SHP77 treated with DMSO at 0.1 percent for 48 hours (cell line): ENCODE measurements around the gene PIGT.

Experiments used
- DNase-seq: peaks from one replicate; lab custom pipeline; 2025; lab: John Stamatoyannopoulos, UW

PIGT gene

DNA sequence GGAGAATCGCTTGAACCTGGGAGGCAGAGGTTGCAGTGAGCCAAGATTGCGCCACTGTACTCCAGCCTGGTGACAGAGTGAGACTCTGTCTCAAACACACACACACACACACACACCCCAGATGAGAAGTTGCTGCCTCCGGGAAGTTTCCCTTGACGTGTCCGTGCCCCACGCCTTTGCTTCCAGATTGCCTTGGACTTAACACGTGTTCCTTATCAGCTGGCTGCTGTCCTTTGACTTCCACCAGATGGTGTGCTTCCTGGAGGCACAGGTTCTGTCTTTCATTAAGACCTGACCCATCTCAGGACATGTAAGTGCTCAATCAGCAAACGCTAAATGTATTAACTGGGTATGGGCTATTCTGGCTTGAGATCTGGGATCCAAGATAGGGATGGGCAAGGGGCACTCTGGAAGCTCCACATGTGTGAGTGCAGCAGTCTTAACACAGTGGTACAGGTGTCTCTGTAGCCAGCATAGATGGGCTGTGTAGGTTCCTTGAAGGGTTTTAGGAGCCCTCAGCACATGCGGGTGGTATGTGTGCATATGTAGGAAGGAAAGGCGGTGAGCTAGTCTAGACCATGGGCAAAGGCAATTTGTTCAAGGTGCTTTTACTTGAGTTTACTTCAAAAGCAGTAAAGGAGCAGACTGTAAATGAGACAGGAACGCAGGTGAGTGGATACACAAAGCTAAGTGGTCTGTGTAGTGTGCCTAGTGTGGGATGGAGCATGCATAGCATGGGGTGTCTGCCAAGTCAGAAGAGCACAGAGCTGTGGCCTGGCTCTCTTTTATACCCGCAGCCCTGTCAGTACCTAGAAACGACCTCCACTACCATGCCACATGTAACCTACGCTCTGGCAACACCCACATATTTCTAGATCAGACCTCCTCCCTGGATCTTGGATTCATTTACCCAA lies 11.6 kb downstream of the PIGT start:
- no peak for DNase-seq

GRCh38 chr20:45429618-45430017 lies 13.7 kb downstream of the PIGT start:
- DNase-seq: no peak

DNA sequence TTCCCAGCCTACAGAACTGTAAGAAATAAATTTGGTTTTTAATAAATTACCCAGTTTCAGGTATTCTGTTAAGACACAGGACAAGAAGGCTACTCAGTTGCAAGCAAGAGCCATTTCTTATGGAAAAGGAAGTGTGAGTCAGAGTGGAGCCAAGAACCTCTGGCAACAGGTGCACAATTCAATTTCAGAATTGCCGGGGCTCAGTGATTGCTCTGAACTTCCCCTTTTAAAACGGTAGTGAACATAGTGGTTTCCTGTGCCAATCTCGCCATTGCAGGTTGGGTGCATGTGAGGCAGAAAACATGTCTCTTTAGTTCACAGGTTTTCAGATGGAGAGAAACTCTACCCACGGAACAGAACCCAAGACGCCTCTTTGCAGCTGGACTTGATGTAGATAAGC lies 16.4 kb downstream of the PIGT start:
- no peak for DNase-seq

- no peak for DNase-seq
Measured at GRCh38 chr20:45433316-45433715, 17.4 kb downstream of the PIGT start.

DNA sequence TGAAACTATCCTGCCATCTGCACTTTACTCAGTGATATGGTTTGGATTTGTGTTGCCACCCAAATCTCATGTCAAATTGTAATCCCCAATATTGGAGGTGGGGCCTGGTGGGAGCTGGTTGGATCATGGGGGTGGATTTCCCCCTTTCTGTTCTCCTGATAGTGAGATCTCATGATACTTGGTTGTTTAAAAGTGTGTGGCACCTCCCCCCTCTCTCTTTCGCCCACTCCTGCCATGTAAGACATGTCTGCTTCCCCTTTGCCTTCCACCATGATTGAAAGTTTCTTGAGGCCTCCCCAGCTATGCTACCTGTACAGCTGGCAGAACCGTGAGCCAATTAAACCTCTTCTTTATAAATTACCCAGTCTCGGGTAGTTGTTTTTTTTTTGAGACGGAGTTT lies 18.0 kb downstream of the PIGT start:
- no peak for DNase-seq

- peak; percentile 57 for DNase-seq
Measured at GRCh38 chr20:45436732-45437485, 21.0 kb downstream of the PIGT start.

GRCh38 chr20:45440424-45440823 lies 24.5 kb downstream of the PIGT start:
- no peak for DNase-seq

GRCh38 chr20:45440891-45441685 lies 25.1 kb downstream of the PIGT start:
- DNase-seq: no peak

DNA sequence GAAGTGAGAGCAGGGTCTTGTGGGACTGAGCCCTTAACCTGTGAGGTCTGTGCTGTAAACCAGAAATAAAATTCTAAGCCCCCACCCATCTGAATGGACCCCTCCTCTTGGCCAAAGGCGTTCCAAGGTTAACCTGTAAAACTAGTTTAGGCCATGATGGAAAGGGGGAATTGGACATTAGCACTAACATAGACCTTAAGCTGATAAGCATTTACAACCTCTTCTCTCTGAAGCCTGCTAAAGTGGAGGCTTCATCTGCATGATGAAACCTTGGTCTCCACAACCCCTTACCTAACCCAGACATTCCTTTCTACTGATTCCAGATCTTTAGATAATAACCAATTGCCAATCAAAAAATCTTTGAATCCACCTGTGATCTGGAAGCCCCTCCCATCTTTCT lies 25.8 kb downstream of the PIGT start:
- DNase-seq: no peak

GRCh38 chr20:45444050-45444449 lies 28.1 kb downstream of the PIGT start:
- no peak for DNase-seq

DNA sequence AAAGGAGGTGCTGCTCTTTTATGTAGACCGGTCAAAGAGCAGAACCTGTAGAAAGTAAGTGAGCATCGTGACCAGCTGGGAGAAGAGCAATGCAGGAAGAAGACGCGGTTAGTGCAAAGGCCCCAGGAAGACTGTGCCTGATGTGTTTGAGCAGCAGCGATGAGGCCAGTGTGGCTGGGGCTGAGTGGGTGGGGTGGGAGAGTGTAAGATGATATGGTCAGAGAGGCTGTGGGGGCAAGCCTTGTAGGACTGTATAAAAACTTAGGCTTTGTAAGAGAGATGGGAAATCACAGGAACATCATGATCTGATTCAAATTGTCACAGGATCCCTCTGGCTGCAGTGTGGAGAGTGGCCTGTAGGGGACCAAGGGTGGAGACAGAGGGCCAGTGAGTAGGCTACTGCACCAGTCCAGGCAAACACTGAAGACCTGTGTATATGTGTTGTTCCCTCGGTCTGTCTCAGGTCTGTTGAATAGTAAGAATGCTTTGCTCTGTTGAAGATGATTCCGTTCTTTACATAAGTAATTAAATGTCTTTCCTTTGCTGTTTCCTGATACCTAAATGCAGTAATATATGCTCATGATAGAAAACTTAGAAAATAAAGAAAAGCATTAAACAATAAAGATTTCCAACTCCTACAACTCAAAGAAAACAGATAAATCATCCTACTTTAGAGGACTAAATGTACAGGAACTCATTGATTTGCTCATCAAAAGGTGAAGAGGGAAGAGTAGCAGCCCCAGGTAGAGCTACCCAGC lies 30.0 kb downstream of the PIGT start:
- DNase-seq: no peak

GRCh38 chr20:45448270-45448669 lies 32.3 kb downstream of the PIGT start:
- no peak for DNase-seq

DNA sequence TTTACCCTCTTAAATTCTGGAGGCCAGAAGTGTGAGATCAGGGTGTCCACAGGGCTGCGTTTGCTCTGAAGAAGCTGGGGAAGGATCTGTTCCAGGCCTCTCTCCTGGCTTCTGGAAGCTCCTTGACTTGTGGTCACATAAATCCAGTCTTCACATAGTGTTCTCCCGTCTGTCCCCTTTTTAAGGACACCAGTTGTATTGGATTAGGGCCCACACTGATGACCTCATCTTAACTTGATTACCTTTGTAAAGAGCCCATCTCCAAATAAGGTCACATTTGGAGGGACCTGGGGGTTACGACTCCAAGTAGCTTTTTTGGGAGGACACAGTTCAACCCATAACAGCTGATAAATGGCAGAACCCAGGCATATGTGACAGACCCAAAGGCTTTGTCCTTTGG lies 33.6 kb downstream of the PIGT start:
- no peak for DNase-seq

DNA sequence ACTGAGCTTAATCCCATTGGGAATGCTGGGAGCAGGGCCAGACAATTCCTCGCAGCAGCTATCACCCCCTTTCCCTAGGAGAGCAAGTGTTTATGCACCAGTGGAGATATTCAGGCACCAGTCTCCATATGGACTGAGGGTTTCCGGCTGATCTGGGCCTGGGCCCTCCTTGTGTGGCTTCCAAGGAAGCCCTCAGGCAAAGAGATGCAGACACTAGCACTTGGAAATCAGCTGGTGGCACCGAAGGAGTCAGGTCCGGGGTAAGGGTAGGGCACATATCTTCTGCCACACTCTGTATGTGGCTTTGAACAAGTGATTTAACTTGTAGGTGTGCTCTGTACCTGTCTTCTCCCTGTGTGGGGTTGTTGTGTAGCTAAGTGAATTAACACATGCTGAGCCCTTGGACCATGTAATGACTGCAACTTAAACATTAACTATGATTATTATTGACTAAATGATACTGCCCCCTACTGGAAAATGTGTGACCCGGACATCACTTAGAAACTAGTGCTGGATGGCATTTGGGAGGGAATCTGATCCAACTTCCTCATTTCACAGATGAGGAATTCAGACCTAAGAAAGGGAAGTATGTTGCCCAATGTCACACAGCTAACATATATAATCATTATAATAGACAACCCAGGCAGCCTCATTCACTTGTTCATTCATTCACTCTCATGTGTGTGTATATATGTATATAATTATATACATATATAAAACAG lies 34.3 kb downstream of the PIGT start:
- peak; percentile 20 for DNase-seq

DNA sequence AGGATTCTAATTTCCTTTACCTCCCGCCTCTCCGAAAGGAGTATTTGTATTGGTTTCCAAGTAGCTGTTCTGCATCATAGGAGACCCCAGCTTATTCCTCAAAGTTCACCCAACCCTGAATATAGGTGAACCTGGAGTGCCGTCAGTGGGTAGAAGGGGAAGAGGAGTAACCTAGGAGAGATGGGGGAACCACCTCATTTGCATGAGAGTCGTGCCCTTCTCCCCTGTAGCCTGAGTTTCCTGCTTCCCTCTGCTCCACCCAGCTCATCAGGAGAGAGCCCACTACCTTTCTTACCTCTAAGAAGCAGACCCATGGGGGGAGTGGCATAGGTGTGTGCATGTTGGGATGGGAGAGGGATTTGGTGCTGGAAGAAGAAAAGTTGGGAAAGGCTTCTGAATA lies 36.3 kb downstream of the PIGT start:
- no peak for DNase-seq

DNA sequence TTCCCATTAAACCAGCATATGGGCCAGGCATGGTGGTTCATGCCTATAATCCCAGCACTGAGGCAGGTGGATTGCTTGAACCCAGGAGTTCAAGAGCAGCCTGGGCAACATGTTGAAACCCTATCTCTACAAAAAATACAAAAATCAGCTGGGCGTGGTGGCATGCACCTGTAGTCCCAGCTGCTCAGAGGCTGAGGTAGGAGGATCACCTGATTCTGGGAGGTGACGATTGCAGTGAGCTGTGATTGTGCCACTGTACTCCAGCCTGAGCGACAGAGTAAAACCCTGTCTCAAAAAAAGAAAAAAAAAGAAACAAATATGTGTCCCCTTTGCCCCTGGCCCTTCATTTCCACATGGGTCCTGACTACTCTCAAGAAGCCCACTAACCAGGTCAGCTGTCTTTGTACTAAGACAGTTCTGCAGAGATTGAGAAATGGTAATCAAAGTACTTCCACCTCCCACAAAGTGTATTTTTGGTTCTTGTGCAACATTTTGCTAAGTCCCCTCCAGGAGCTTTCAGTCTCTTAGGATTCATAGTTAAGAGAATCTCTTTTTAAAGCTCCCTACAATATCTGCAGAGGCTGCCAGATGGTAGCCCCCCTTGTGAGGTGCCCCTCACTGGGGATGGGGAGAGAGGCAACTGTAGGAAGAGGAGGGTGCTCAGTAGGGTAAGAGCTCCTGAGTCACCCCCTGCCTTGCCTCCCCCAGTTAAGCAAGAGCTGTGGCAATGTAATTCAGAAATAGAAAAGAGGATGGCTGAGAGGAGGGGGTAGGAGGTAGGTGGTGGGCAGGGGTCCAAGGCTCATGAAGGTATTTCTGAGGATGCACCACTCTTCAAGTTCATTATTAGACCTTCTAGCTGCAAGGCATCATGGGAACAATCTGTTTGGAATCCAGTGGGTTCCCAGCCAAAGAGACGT lies 37.1 kb downstream of the PIGT start:
- DNase-seq: no peak

GRCh38 chr20:45456632-45457031 lies 40.7 kb downstream of the PIGT start:
- no peak for DNase-seq

GRCh38 chr20:45459606-45460005 lies 43.7 kb downstream of the PIGT start:
- DNase-seq: no peak

DNA sequence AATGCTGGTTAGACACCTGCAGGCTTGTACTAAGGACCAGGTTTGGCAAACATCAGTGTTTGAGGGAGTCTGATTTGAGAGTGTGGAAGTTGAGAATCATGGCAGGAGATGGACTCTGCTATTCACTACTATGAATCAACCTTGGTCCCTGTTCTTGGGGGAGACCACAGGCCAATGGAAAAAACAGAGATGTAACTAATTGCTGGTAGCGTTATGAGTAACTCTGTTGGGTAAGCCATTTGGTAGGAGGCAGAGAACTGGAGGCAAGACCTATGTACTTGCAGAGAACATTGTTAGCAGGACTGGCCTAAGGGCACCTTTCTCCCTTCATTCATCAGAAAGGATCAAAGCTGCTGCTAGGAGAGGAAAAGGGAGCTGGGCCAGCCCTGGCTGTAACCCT lies 45.3 kb downstream of the PIGT start:
- no peak for DNase-seq
